Medulla oblongata (tissue), 1 donor: ENCODE measurements around the gene DGUOK.
"Not testable (repeated sequence)": the region's sequence is repeated elsewhere in the genome, so short reads cannot be mapped to it uniquely, and the experiment has no call there.

ENCODE experiments used
- DNase-seq: peaks from one replicate; pipeline ENCODE4 v3.0.0-alpha.2; 2015; ENCODE audit errors: extremely low spot score

The DGUOK gene

GRCh38 chr2:73899801-73900336 lies 26.8 kb upstream of the DGUOK start:
- DNase-seq, result no peak

GRCh38 chr2:73901143-73901542 lies 25.5 kb upstream of the DGUOK start:
- no peak for DNase-seq

- DNase-seq, result no peak
Measured at GRCh38 chr2:73902284-73902683, 24.4 kb upstream of the DGUOK start.

GRCh38 chr2:73903313-73903712 lies 23.4 kb upstream of the DGUOK start:
- no peak for DNase-seq

- DNase-seq, result not testable (repeated sequence)
Measured at GRCh38 chr2:73903949-73904613, 22.6 kb upstream of the DGUOK start.

- DNase-seq, result no peak
Measured at GRCh38 chr2:73904952-73905351, 21.7 kb upstream of the DGUOK start.

GRCh38 chr2:73906847-73907505 lies 19.7 kb upstream of the DGUOK start:
- no peak for DNase-seq

- DNase-seq, result peak; percentile 49
Measured at GRCh38 chr2:73907840-73908452, 18.7 kb upstream of the DGUOK start.

- no peak for DNase-seq
Measured at GRCh38 chr2:73908689-73909652, 17.7 kb upstream of the DGUOK start.

GRCh38 chr2:73910873-73911547 lies 15.7 kb upstream of the DGUOK start:
- DNase-seq, result no peak

GRCh38 chr2:73911548-73912208 lies 15.0 kb upstream of the DGUOK start:
- no peak for DNase-seq

- DNase-seq, result no peak
Measured at GRCh38 chr2:73913414-73914054, 13.1 kb upstream of the DGUOK start.

- DNase-seq, result no peak
Measured at GRCh38 chr2:73914667-73915066, 12.0 kb upstream of the DGUOK start.

GRCh38 chr2:73915437-73915993 lies 11.2 kb upstream of the DGUOK start:
- no peak for DNase-seq

GRCh38 chr2:73916666-73917065 lies 10.0 kb upstream of the DGUOK start:
- no peak for DNase-seq

GRCh38 chr2:73917296-73917695 lies 9.4 kb upstream of the DGUOK start:
- no peak for DNase-seq

- DNase-seq, result no peak
Measured at GRCh38 chr2:73917696-73918207, 8.9 kb upstream of the DGUOK start.

- DNase-seq, result no peak
Measured at GRCh38 chr2:73918856-73919255, 7.8 kb upstream of the DGUOK start.

- no peak for DNase-seq
Measured at GRCh38 chr2:73919596-73920228, 7.0 kb upstream of the DGUOK start.
